Measurements from ENCODE around the gene NCBP2.

NCBP2 gene

GRCh38 chr3:196932600-196932999 lies 9.7 kb downstream of the NCBP2 start:
- no peak for DNase-seq (ENCODE audit: extremely low read depth, low read depth)
- no peak for TF ChIP-seq CTCF (IDR thresholded peaks at IDR 0.05; ENCODE audit: low read depth, low read length)

- DNase-seq (ENCODE audit: extremely low read depth, low read depth): no peak
- TF ChIP-seq CTCF (IDR thresholded peaks at IDR 0.05; ENCODE audit: low read depth, low read length): no peak
These were observed 10.3 kb downstream of the NCBP2 start for GRCh38 chr3:196931828-196932587.

GRCh38 chr3:196931157-196931556 lies 11.2 kb downstream of the NCBP2 start:
- no peak for TF ChIP-seq CTCF (IDR thresholded peaks at IDR 0.05; ENCODE audit: low read depth, low read length)
- DNase-seq (ENCODE audit: extremely low read depth, low read depth): no peak

DNA sequence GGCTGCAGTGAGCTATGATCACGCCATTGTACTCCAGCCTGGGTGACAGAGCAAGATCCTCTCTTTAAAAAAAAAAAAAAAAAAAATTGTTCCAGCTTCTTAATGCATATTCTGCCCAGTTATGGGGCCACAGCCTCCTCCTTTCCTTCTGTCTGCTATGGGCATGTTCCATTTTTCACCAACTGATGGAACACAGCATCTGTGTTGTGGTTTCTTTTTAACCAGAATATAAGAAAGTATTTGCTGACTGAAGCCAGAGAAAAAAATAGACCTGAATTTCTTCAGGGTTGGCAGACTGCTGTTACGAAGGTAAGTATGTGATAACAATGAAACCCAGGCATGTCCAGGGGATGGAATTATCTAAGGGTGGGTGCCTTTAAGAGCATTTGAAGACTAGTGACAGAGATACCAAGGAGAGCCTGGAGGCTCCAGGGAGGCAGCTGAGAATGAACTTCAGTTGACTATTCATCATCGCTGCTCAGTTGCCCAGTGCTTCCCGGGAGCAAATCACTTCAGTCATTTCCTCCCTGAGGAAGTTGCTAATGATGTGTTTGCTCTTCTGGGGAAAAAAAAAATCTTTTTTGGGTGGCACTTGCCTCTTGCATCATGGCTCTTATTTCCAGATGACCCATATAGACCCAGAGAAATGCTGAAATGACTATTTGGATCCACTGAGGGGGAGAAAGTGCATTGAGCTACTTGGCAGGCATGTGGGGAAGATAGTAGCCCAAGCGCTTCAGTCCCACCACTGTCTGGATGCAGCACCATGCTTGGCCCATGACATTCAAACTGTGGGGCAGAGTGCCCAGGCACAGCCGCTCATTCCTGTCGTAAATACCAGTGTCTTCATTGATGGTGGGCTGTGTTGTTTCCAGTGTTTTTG lies 14.5 kb downstream of the NCBP2 start:
- no peak for DNase-seq (ENCODE audit: extremely low read depth, low read depth)
- no peak for TF ChIP-seq CTCF (IDR thresholded peaks at IDR 0.05; ENCODE audit: low read depth, low read length)

GRCh38 chr3:196920733-196921132 lies 21.6 kb downstream of the NCBP2 start:
- TF ChIP-seq CTCF (IDR thresholded peaks at IDR 0.05; ENCODE audit: low read depth, low read length): no peak
- no peak for DNase-seq (ENCODE audit: extremely low read depth, low read depth)

GRCh38 chr3:196918968-196919367 lies 23.4 kb downstream of the NCBP2 start:
- no peak for DNase-seq (ENCODE audit: extremely low read depth, low read depth)
- no peak for TF ChIP-seq CTCF (IDR thresholded peaks at IDR 0.05; ENCODE audit: low read depth, low read length)

DNA sequence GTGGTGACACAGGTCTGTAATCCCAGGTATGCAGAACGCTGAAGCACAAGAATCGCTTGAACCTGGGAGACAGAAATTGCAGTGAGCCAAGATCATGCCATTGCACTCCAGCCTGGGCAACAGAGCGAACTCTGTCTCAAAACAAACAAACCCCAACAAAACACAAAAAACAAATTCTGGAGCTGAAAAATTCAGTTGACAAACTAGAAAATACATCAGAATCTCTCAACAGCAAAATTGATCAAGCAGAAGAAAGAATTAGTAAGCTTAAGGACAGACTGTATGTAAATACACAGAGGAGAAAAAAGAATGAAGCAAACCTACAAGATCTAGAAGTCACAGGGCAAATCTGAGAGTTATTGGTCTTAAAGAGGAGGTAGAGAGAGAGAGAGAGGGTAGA lies 25.3 kb downstream of the NCBP2 start:
- no peak for DNase-seq (ENCODE audit: extremely low read depth, low read depth)
- TF ChIP-seq CTCF (IDR thresholded peaks at IDR 0.05; ENCODE audit: low read depth, low read length): no peak

Measured in AG09319 (cell line).